ENCODE results near the gene UBASH3A.

DNA sequence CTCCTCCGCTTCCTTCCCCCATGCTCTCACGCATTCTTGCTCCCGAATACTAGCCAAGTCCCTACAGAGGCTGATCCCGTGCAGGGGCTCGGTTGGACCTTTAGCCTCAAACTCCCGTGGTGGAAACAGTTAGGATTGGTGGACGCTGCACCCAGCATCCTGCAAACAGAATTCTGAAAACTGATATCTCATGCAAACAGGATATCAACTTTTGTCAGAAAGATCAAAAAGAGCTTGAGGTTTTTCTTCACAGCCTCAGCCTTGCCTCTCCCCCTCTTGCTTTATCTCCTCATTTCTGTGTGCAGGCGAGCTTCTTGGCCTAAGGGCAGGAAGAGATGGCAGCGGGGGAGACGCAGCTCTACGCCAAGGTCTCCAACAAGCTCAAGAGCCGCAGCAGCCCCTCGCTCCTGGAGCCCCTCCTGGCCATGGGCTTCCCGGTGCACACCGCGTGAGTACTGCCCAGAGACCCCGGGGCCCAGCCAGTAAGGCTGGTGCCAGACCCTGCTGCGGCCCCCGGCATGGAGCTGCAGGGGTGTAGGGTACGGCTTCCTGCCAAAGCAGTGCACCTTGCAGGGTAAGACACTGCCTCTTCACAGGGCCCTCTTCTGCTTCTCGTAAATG is at the start of gene UBASH3A:
- no peak for TF ChIP-seq USF2 (IDR thresholded peaks at IDR 0.05; ENCODE audit: borderline replicate concordance, low read depth, low read length)
- TF ChIP-seq FOXM1 (IDR thresholded peaks at IDR 0.05; ENCODE audit: low read depth), result no peak
- no peak for TF ChIP-seq CTCF (IDR thresholded peaks at IDR 0.05)
- TF ChIP-seq, protein P1, sequence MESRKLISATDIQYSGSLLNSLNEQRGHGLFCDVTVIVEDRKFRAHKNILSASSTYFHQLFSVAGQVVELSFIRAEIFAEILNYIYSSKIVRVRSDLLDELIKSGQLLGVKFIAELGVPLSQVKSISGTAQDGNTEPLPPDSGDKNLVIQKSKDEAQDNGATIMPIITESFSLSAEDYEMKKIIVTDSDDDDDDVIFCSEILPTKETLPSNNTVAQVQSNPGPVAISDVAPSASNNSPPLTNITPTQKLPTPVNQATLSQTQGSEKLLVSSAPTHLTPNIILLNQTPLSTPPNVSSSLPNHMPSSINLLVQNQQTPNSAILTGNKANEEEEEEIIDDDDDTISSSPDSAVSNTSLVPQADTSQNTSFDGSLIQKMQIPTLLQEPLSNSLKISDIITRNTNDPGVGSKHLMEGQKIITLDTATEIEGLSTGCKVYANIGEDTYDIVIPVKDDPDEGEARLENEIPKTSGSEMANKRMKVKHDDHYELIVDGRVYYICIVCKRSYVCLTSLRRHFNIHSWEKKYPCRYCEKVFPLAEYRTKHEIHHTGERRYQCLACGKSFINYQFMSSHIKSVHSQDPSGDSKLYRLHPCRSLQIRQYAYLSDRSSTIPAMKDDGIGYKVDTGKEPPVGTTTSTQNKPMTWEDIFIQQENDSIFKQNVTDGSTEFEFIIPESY (IDR thresholded peaks at IDR 0.05; ENCODE audit: borderline replicate concordance, low read depth), result no peak
- TF ChIP-seq YY1 (IDR thresholded peaks at IDR 0.05; ENCODE audit: low read depth), result no peak
- no peak for TF ChIP-seq PBX3 (IDR thresholded peaks at IDR 0.05)
- no peak for TF ChIP-seq POLR2AphosphoS5 (IDR thresholded peaks at IDR 0.05; ENCODE audit: low read depth, low read length)
- no peak for TF ChIP-seq EZH2phosphoT487 (IDR thresholded peaks at IDR 0.05; ENCODE audit: borderline replicate concordance, low read depth)
- no peak for TF ChIP-seq SMC3 (IDR thresholded peaks at IDR 0.05; ENCODE audit: low read depth, low read length)
- no peak for TF ChIP-seq RXRA (IDR thresholded peaks at IDR 0.05; ENCODE audit: borderline replicate concordance, low read depth)
- no peak for TF ChIP-seq GATA2 (CRISPR knock-in tag; IDR thresholded peaks at IDR 0.05)
- TF ChIP-seq EP300 (IDR thresholded peaks at IDR 0.05; ENCODE audit: borderline replicate concordance in 1 of 2, low read depth in 1 of 2, low read length in 1 of 2), result no peak
- TF ChIP-seq, protein P2, sequence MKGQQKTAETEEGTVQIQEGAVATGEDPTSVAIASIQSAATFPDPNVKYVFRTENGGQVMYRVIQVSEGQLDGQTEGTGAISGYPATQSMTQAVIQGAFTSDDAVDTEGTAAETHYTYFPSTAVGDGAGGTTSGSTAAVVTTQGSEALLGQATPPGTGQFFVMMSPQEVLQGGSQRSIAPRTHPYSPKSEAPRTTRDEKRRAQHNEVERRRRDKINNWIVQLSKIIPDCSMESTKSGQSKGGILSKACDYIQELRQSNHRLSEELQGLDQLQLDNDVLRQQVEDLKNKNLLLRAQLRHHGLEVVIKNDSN (IDR thresholded peaks at IDR 0.05; ENCODE audit: borderline replicate concordance, low read depth), result no peak
